Activated T-cell treated with anti-CD3 and anti-CD28 coated beads for 1 hour (primary cell): Measurements from ENCODE around the gene TRAF7.

ENCODE experiments used
- DNase-seq: peaks from one replicate; pipeline ENCODE4 v3.0.0-alpha.2; 2020; ENCODE audit warnings: low read depth

The TRAF7 gene

DNA sequence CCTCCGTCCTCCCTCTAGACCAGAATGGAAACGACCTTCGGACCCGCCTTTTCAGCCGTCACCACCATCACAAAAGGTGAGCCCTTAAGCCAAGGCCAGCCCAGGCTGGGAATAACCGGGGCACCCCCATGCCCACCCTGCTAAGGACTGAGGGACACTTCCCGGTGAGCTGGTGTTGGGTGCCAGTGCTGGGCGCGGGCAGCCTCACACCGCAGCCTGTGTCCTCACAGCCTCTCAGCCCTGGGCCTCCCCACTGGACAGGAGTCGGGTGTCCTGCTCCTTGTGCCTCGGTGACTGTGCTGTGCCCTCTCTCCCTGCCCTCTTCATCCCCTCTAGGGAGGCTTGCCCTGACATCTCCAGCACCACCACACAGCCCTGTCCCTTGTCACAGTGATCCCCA, 10.3 kb downstream of the TRAF7 start:
- DNase-seq = no peak

DNA sequence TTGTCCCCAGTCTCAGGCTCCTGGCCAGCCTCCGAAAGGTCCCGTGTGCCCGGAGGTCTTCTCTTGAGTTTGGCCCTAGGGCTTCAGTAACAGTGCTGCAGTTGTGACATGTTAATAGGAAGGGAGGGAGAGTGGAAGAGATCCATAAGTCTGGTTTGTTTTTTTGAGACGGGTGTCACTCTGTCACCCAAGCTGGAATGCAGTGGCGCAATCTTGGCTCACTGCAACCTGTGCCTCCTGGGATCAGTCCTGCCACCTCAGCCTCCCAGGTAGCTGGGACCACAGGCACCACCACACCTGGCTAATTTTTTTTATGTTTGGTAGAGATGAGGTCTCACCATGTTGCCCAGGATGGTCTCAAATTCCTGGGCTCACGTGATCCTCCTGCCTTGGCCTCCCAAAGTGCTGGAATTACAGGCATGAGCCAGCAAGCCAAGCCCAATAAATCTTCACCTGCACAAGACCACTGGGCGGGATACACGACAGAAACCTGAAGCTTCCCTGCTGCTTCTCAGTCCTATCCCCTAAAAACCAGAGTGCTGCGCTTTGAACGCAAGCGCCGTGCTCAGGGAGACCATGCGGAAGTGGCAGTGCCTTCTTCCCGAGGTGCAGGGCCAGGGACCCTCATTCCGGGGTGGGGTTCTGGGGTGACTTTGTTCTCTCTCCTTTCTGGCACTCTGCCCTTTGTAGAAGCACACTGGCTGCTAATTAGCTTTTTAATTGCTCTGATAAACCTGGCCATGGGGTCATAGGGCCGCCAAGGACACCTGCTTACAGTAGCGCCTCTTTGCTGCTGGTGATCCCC, 10.9 kb downstream of the TRAF7 start:
- DNase-seq = no peak

DNA sequence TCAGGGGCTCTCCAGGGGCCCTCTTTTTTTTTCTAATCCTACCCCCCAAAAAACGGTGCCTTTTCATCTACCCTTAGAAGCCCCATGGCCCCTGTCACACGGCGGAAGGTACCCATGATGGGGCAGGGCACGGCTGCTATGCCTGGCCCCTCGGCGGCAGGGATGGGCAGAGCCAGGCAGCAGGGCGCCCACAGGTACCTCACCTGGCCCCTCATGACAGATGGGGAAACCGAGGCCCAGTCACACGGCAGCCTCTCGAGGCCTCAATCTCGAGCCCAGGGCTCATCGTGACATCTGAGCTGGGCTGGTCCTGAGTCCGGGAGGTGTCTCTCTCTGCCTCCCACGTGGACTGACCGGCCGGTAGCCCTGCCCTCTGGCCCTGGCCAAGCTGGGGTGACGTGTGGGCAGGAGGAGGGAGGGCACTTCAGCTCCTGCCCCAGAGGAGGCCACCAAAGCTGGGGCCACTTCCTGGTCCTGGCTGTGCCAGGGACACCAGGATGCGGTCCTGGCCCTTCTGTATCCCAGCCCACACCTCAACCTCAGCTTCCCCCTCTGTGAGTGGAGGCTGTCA, 11.6 kb downstream of the TRAF7 start:
- no peak for DNase-seq

DNA sequence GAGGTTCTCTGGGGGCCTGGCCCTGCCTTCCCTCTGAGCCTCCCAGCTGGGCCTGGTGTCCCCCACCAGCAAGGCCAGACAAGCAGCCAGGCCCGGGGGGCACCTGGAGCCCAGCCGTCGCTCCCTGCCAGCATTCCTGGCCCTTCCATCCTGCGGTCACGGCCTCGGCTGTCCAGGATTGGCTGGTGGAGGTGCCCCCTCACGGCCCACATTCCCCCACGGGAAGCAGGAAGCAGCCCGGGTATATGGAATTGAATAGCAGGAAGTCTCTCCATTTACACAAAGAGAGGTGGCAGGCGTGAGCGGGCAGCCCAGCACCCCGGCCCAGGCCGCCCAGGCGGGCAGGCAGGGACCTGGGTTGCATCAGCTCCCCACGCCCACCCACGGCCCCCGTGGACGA, 14.5 kb downstream of the TRAF7 start:
- no peak for DNase-seq

DNA sequence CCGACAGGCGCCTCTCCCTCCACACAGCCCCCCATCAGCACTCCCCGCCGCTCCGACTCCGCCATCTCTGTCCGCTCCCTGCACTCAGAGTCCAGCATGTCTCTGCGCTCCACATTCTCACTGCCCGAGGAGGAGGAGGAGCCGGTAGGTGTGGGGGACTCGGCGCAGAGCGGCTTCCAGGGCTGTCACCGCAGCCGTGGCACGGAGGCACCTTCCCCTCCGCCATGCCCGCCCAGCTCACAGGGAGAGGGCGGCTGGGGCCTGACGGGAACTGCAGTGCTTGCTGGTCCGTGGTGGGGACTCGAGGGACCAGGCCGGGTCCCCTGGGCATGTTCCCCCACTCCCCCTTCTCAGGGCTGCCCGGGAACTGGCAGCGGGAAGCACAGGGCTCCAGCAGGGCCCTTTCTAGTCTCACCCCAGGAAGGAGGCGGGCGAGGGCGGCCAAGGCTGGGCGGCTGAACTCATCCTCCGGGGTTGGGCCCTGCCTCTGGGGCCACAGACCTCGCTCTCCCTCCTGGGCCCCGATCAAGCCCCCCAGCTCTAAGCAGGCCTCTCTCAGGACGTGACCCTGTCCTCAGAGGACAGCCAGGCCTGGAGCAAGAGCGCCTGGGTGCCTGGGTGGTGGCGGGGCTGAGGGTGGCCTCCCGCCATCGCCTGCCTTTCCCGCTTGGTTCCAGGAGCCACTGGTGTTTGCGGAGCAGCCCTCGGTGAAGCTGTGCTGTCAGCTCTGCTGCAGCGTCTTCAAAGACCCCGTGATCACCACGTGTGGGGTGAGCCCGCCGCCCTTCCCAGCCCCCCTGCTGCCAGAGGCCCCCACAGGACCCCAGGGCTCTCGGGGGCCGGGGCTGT, 15.2 kb downstream of the TRAF7 start:
- DNase-seq = no peak

DNA sequence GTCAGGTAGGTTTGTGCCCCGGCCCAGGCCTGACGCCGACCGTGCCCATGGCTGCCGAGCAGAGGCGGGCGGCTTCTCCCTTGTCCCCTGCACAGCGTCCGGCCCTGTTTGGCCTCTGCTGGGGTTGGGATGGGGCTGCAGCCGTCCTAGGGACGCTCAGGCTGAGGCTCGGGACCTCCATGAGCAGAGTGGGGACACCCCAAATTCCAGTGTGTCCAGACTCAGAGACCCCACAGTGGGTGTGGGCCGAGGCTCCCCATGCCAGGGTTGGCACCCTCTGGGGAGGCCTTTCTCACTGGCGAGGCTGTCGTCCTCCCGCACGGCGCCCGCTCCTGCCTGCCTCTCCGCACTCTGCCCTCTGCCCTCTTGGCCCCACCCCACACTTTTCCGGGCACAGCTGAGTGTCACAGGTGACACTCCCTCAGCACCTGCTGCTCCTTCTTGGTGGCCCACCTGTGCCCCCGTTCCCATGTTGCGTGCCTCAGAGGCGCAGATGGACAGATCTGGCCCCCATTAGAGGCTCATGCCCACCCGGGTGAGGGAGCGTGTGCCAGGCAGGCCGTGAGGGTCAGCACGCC, 16.1 kb downstream of the TRAF7 start:
- no peak for DNase-seq

DNA sequence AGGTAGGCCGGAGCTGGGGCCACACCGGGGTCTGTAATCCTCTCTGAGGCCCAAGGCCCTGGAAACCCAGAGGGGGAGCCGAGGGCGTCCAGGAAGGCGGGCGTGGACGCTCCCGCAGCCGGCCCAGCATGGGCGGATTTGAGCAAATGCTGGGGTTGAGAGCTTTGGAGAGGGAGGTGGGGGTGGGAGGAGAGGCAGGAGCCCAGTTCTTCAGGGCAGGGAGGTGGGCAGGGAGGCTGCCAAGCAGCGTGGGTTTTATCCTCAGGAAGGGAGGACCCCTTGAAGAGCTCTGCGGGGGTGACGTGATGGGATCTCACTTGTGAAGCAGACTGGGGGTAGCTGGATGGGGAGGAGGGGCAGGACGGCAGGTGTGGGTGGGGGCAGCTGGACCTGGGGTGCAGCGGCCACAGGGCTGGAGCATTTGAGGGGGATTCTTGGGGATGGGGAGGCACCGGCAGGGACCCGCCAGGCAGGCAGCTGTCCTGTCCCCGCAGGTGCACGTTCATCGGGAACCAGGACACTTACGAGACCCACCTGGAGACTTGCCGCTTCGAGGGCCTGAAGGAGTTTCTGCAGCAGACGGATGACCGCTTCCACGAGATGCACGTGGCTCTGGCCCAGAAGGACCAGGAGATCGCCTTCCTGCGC, 17.2 kb downstream of the TRAF7 start:
- DNase-seq = no peak

DNA sequence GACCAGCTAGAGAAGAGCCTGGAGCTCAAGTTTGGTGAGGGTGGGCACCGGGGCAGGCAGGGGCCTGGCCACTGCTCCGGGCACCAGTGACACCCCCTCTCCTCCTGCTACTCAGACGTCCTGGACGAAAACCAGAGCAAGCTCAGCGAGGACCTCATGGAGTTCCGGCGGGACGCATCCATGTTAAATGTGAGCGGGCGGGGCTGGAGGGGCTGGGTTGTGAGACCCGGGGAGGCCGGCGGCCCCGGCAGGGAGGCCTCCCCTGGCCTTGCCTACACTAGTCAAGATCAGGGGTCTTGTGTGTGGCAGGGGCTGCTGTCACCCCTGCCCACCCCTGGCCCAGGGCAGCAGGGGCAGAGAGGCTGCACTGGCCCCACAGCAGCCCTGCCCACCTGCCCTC, 17.8 kb downstream of the TRAF7 start:
- DNase-seq = no peak

DNA sequence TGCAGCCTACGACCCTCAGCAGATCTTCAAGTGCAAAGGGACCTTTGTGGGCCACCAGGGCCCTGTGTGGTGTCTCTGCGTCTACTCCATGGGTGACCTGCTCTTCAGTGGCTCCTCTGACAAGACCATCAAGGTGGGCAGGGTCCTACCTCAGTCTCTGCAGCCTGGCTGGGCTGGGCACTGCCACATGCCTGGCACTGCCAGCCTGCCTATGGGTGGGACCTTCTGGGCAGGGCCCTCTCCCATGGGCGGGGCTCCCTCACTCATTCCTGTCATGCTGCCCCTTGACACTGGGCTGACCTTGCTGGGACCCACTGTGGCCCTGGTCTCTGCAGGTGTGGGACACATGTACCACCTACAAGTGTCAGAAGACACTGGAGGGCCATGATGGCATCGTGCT, 18.3 kb downstream of the TRAF7 start:
- no peak for DNase-seq

DNA sequence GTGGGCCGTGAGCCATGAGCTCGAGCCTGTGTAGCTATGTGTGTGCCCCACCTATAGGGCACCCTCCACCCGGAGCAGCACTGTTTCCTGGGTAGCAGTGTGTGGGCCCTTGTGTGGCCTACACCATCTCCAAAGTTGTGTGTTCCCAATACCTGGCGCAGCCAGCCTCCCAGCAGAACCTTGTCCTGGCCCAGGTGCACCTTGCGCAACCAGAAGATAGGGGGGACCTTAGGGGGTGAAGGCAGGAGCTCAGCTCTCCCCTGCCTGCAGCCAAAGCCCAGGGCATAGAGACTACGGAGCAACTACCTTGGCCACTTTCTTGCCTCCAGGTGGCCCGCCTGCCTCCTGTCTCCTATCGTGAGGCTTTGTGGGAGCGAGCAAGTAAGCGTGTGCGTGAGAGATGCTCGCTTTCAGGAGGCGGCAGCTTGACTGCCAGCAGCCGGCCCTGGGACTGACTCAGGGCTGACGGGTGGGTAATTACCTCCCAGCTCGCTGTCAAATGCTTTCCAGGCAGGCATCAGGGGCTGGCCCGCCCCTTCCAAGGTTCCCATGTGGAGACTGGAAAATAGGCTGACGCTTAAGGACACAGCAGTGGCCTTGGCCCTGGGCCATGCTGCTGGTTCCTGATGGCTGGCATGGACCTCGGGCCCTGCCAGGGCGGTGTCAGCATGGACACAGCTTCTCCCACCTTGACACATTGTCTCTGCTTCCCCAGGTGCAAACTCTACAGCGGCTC, 19.0 kb downstream of the TRAF7 start:
- no peak for DNase-seq

DNA sequence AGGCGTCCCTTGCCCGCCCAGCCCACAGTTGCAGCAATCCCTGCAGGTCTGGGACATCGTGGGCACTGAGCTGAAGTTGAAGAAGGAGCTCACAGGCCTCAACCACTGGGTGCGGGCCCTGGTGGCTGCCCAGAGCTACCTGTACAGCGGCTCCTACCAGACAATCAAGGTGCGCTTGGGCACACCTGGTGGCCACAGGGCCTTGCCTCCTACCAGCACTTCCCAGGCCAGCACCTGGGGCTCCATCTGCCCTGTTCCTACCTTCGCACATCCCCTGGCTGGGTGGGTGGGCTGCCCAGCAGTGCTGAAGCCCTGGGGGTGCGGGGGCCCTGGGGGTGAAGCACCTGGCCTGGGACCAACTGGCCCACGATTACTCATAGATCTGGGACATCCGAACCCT, 19.9 kb downstream of the TRAF7 start:
- no peak for DNase-seq

DNA sequence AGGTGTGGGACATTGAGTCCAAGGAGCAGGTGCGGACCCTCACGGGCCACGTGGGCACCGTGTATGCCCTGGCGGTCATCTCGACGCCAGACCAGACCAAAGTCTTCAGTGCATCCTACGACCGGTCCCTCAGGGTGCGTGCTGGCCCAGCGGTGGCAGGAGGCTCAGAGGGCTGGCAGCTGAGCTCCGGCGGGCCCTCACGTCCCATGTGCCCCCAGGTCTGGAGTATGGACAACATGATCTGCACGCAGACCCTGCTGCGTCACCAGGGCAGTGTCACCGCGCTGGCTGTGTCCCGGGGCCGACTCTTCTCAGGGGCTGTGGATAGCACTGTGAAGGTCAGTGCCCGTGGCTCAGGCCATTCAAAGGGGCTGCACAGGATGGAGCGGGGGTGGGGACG, 20.5 kb downstream of the TRAF7 start:
- DNase-seq = no peak

DNA sequence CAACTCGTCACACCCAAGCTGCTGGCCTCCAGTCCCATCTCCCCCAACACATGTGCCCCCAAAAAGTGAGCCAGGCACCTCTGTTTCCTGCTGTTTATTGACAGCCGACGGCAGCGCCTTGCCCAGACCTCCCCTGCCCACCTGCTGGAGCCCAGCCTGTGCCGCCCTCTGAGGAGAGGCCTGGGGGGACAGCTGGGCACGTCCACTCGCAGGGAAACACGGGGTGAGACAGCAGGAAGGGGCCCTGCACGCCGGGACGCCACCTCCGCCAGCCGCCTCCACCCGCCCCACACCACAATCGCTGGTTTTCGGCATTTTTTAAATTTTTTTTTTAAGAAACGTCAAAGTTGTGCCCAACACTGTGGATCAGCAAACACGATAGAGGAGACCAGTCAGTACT, 21.5 kb downstream of the TRAF7 start:
- DNase-seq = no peak

DNA sequence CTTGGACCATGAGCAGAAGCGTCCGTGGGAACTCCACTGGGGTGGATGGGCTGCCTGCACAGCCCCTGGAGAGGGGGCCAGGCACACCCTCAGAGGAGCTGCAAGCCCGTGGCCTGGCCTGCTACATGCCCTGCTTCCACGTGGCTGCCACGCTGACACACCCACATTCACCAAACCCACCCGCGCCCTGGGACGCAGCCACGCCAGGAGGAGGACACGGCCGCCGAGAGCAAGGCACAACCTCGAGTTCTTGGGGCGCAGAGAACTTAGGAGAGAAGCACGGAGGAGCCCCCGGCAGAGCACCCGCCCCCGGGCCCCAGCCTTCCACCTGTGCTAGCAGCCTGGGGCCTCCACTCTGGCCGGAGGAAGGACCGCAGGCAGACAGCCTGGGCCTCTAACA, 22.0 kb downstream of the TRAF7 start:
- DNase-seq = no peak

DNA sequence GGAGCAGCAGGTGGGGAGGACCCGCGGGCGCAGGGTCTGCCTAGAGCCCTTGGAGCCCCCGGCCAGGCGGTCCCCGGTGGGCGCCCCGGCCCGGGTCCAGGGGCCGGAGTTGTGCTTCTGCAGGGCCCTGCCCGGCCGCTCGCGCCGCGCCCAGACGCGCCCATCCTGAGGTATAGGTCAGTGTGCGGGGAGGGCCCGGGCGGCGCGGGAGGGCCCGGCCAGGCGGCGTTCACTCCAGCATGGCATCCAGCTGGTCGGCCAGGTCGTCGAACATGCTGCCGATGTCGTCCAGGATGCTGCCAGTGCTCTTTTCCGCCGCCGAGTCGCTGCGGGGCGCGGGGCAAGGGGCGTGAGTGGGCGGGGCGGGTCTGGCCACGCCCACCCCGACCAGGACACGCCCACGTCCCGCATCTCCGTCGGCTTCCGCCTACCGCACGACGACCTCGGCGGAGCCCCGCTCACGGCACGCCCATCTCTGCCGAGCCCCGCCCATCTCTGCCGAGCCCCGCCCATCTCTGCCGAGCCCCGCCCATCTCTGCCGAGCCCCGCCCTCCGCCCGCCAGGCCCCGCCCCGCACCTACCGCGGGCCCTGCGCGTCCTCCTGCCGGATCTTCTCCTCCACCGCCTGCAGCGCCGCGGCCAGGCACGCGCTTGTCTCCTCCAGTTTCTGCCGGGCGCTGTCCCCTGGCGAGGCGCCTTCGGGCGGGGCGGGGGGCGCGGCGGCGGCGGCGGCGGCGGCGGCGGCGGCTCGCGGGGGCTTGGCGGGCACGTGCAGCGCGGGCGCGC, 22.9 kb downstream of the TRAF7 start:
- DNase-seq = no peak

DNA sequence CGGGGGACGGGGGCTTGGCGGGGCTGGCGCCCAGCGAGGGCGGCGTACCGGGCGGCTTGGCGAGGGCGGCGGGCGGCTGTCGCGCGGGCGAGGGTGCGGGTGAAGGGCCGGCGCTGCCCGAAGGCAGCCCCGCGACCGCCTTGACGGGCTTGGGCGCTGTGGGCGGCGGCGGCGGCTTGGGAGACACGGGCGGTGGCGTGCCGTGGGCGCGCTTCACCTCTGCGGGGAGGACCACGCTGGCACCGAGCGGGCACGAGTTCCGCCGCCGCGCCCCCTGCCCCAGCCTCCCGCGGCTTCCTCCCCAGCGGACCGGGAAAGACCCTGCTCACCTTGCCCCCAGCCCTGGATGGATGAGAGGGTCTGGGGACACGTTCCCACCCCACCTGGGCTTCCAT, 23.5 kb downstream of the TRAF7 start:
- DNase-seq = no peak

DNA sequence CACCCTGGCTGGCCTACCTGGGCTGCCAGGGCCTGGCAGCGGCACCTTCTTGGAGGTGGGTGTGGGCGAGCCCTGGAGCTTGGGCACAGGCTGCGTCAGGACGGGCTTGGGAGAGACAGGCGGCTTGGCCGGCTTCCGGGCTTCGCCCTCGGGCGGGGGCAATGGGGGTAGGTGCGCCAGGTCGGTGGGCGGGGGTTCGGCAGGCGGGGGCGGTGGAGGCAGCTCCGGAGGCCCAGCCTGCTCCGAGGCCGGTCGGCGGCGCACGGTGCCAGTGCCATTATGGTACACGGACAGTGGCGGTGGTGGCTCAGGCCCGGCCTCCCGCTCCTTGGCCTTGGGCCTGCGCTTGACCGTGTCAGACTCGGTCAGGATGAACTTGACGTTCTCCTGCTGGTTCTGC, 24.0 kb downstream of the TRAF7 start:
- DNase-seq = no peak

DNA sequence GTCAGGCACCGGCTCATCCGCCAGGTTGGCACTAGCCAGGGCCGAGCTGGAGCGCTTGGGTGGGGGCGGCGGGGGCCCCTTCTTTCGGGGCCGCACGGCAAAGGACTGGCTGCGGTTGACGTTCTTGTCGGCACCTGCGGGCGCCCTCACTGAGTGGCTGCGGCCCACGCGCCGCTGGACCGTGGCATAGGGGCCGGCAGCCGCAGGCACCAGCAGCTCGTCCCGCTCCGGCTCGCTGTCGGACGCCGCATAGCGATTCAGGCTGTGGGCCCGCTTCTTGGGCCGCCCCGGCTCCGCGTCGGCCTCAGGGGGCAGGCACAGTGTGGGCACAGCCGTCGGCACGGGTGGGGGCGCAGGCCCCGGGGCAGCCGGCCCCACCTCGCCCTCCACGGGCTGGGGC, 24.9 kb downstream of the TRAF7 start:
- DNase-seq = no peak

DNA sequence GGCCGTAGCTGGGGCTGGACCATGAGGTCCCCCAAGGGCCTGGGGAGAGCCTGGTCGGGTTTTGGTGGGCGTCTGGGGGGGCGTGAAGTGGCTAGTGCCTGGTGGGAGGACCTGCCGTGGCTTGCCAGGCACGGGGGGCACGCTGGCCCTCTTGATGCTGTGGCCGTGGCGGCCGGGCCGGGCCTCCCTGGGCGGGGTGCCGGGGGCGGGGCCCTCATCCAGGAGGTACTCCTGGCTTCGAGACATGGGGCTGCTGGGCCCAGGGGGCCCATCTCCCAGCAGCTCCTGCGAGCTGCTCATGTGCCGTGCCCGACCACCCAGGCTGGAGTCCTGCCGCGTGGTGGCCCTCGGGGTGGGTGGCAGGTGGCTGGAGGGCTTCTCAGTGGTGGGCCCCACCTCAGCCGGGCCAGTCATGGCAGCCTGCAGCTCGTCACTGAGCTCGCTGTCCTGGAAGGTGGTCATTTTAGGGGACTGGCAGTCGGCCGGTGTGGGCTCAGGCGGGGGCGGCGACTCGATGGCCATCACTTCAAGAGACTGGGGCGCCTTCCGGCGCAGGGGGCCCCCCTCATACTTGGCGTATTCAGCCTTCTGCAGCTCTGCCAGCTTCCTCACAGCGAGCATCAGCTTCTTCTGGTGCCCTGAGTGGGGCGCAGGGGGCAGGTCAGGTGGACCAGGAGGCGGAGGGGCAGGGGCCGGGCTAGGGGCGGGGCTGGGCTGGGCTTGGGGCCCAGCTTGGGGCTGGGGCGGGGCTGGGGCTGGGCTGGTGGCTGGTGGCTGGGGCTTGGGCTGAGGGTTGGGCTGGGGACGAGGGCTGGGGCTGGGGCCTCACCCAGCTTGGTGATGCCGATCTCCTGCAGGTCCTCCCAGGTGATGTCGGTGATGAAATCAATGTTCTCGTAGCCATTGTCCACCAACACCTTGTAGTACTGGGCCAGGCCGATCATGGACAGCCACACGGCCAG, 25.7 kb downstream of the TRAF7 start:
- DNase-seq = no peak

DNA sequence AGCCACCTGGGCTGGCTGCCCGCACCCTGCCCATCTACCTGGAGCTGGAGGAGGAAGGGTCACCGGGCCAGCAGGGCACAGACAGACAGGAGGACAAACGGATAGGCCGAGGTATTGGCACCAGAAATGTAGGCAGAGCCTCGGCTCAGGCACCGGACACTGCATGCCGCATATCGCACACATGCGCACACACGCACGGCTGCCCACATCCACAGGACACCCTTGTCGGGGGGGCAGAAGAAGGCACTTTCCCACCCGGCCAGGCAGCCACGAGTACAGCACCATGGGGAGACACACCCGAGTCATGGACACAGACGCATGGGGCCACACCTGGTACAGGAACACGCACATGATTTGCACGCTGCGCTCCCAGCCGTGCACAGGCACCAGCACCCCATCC, 26.4 kb downstream of the TRAF7 start:
- DNase-seq = no peak
